K562 (cell line): ENCODE data around the gene NDUFAB1. TPM values are rescaled to one million over a fixed set of nuclear protein-coding genes. Genes with fewer than 3 reads are reported as not detected.
A peak's percentile ranks its signal among the peaks of the same experiment; 100 is the strongest.

Source experiments
- ADNP ChIP-seq: fragments of 200-800 bp; sonication (Bioruptor generic); IDR thresholded peaks from 2 replicates; pipeline ENCODE4 v1.6.1; 2016; ENCODE audit warnings: missing genetic modification characterization, missing compliant biosample characterization
- AFF1 ChIP-seq, 2 experiments: fragments of 450-650 bp; IDR thresholded peaks; 2 replicates each; pipeline ENCODE4 v1.6.1; 2018; ENCODE audit warnings: mild to moderate bottlenecking in 2 of 2, low read depth in 1 of 2; ENCODE audit not compliant: partially characterized antibody in 2 of 2
- ARID1B ChIP-seq: fragments of 450-650 bp; IDR thresholded peaks from 2 replicates; pipeline ENCODE4 v1.6.1; 2016; ENCODE audit warnings: antibody characterized with exemption, mild to moderate bottlenecking, inconsistent platforms
- CSDE1 ChIP-seq, 2 experiments: fragments of 450-650 bp; IDR thresholded peaks; 2 replicates each; pipeline ENCODE4 v1.6.1; 2016; ENCODE audit warnings: mild to moderate bottlenecking in 1 of 2
- EGR1 ChIP-seq: fragments of 450-650 bp; conservative IDR thresholded peaks from 2 replicates; pipeline ENCODE4 v1.6.1; 2017; ENCODE audit warnings: mild to moderate bottlenecking
- ELK1 ChIP-seq: sonication (generic); formaldehyde crosslinking; IDR thresholded peaks from 2 replicates; pipeline ENCODE4 v1.8.1; 2022; ENCODE audit warnings: missing genetic modification reagents
- FIP1L1 ChIP-seq: fragments of 200-400 bp; formaldehyde crosslinking; IDR thresholded peaks from 2 replicates; pipeline ENCODE4 v1.6.1; 2018; ENCODE audit warnings: mild to moderate bottlenecking, low read depth, low read length; ENCODE audit not compliant: poor library complexity, severe bottlenecking
- FOXJ2 ChIP-seq: fragments of 200-800 bp; sonication (Bioruptor generic); IDR thresholded peaks from 2 replicates; pipeline ENCODE4 v1.6.1; 2016; ENCODE audit warnings: missing genetic modification characterization, missing compliant biosample characterization
- FOXK2 ChIP-seq, 2 experiments: fragments of 450-650 bp; IDR thresholded peaks in 1 of 2; conservative IDR thresholded peaks in 1 of 2; 2 replicates each; pipeline ENCODE4 v1.6.1; 2016; ENCODE audit warnings: low read depth in 2 of 2, mild to moderate bottlenecking in 1 of 2
- GTF2F1 ChIP-seq: IDR thresholded peaks from 2 replicates; pipeline ENCODE4 v1.6.1; 2011; ENCODE audit warnings: low read depth, low read length, improper control_type of control experiment
- HES1 ChIP-seq: fragments of 450-650 bp; IDR thresholded peaks from 2 replicates; pipeline ENCODE4 v1.6.1; 2016; ENCODE audit warnings: low read depth, mild to moderate bottlenecking, moderate library complexity
- HNRNPH1 ChIP-seq: fragments of 200-400 bp; formaldehyde crosslinking; optimal IDR thresholded peaks from 2 replicates; pipeline ENCODE3; 2017; ENCODE audit warnings: low read depth, mild to moderate bottlenecking, low read length, moderate library complexity
- HSF4 ChIP-seq: fragments of 250-450 bp; sonication (Bioruptor Pico); IDR thresholded peaks from 2 replicates; pipeline ENCODE4 v2.1.2; 2022; ENCODE audit warnings: mild to moderate bottlenecking, moderate library complexity, borderline replicate concordance
- NCOR1 ChIP-seq: fragments of 450-650 bp; IDR thresholded peaks from 2 replicates; pipeline ENCODE4 v1.6.1; 2016; ENCODE audit warnings: mild to moderate bottlenecking, moderate library complexity
- POLR2G ChIP-seq: fragments of 200-400 bp; formaldehyde crosslinking; IDR thresholded peaks from 2 replicates; pipeline ENCODE4 v1.6.1; 2017; ENCODE audit warnings: low read depth, mild to moderate bottlenecking, antibody characterized with exemption, low read length, moderate library complexity
- PTRF ChIP-seq: fragments of 450-650 bp; IDR thresholded peaks from 2 replicates; pipeline ENCODE4 v1.6.1; 2016; ENCODE audit warnings: mild to moderate bottlenecking, missing genetic modification characterization, missing compliant biosample characterization
- RBBP5 ChIP-seq: fragments of 200-600 bp; sonication (generic); IDR thresholded peaks from 2 replicates; pipeline ENCODE4 v1.6.1; 2012; ENCODE audit warnings: borderline replicate concordance, mild to moderate bottlenecking, low read length, control low read depth, inconsistent platforms; ENCODE audit not compliant: insufficient read depth, poor library complexity, severe bottlenecking
- RFX7 ChIP-seq: fragments of 250-450 bp; sonication (Bioruptor Pico); IDR thresholded peaks from 2 replicates; pipeline ENCODE4 v1.5.1; 2021; ENCODE audit warnings: mild to moderate bottlenecking
- SNAPC5 ChIP-seq: fragments of 250-450 bp; sonication (Bioruptor Pico); IDR thresholded peaks from 2 replicates; pipeline ENCODE4 v1.8.0; 2021; ENCODE audit warnings: moderate library complexity, mild to moderate bottlenecking, inconsistent platforms
- SRF ChIP-seq, 2 experiments: fragments of 250-450, 450-650 bp in 1 of 2; sonication (Bioruptor Pico) in 1 of 2; sonication (generic) in 1 of 2; formaldehyde crosslinking; IDR thresholded peaks; 2 replicates each; pipeline versions ENCODE4 v1.5.0 to v1.5.1; 2020 to 2022; ENCODE audit warnings: mild to moderate bottlenecking in 1 of 2, missing genetic modification reagents in 1 of 2
- STAT5B ChIP-seq: fragments of 250-450 bp; sonication (Bioruptor Pico); IDR thresholded peaks from 2 replicates; pipeline ENCODE4 v1.8.0; 2021; ENCODE audit warnings: mild to moderate bottlenecking, inconsistent platforms
- ZNF212 ChIP-seq: fragments of 450-650 bp; formaldehyde crosslinking; IDR thresholded peaks from 2 replicates; pipeline ENCODE4 v1.4.0; 2020; ENCODE audit warnings: mild to moderate bottlenecking
- ZNF511 ChIP-seq: sonication (generic); formaldehyde crosslinking; IDR thresholded peaks from 2 replicates; pipeline ENCODE4 v1.8.0; 2022; ENCODE audit warnings: mild to moderate bottlenecking, missing genetic modification reagents
- ZNF76 ChIP-seq: fragments of 250-450 bp; sonication (Bioruptor Pico); IDR thresholded peaks from 2 replicates; pipeline ENCODE4 v1.4.0; 2020; ENCODE audit warnings: mild to moderate bottlenecking, moderate library complexity, borderline replicate concordance
- polyA plus RNA-seq, 8 experiments: library from polyadenylated mRNA; depleted of rRNA in 4 of 8; stranded (reverse) in 5 of 8; unstranded in 3 of 8; fragments of >200 nt; fragmentation: Nextera tagmentation in 2 of 8; fragmentation: Illumina TruSeq in 1 of 8; extraction: Ambion mirVana in 2 of 8; extraction: Trizol in 1 of 8; gene quantifications; 2 replicates each; pipeline versions ENCODE4 v1.2.1 to v1.2.3, GENCODE V29; 2011 to 2014; ENCODE audit warnings: inconsistent platforms in 1 of 8, missing spikeins in 1 of 8
- total RNA-seq, 7 experiments: library from RNA; depleted of rRNA in 6 of 7; stranded (reverse); fragments of >200 nt in 6 of 7; fragmentation: Illumina TruSeq in 2 of 7; extraction: Trizol in 2 of 7; gene quantifications; 2 replicates each; pipeline versions ENCODE4 v1.2.1 to v1.2.3, GENCODE V29; 2011 to 2021; ENCODE audit warnings: low replicate concordance in 1 of 7

The NDUFAB1 gene
- total and polyA plus RNA-seq, 9 of the 15 experiments (the other 6 are each of a cell fraction or from before 2014, with no cell fraction given): 123 to 481 (median 238) TPM

- TF ChIP-seq AFF1 (IDR thresholded peaks at IDR 0.05; ENCODE audit: low read depth in 1 of 2, partially characterized antibody in 2 of 2) (peak in 1 of 2 experiments; percentile 7), ZNF76 (no peak), FOXK2 (conservative IDR thresholded peaks at IDR 0.05 in 1 of 2, IDR thresholded peaks at IDR 0.05 in 1 of 2; ENCODE audit: low read depth in 2 of 2) (0 out of 4 replicates have a peak, but pooled peaks of 1 of the 2 experiments have one; percentile 9), SNAPC5 (CRISPR knock-in tag) (no peak), NCOR1 (no peak), GTF2F1 (no peak), CSDE1 (IDR thresholded peaks at IDR 0.05) (no peak), ELK1 (CRISPR knock-in tag) (no peak), ZNF511 (no peak), RFX7 (CRISPR knock-in tag) (no peak), FOXJ2 (tag) (0 out of 2 replicates have a peak, but pooled peaks have one; percentile 25), RBBP5 (no peak), ADNP (no peak), EGR1 (peak; percentile 25; the same call in 1 of the 2 replicates), HNRNPH1 (no peak), PTRF (tag) (no peak), ZNF212 (CRISPR knock-in tag) (no peak), STAT5B (CRISPR knock-in tag) (no peak), HES1 (no peak), ARID1B (no peak), FIP1L1 (no peak), SRF (CRISPR knock-in tag; IDR thresholded peaks at IDR 0.05) (no peak), POLR2G (no peak), HSF4 (CRISPR knock-in tag) (no peak)
Observed at GRCh38 chr16:23640615-23640930, 44.5 kb upstream of the NDUFAB1 start (continued).
